Kidney tubule cell (primary cell): Measurements from ENCODE around the gene CXCR6.
A peak's percentile ranks its signal among the peaks of the same experiment; 100 is the strongest.

Experiments
- DNase-seq: peaks from one replicate; pipeline ENCODE4 v3.0.0-alpha.2; 2018; ENCODE audit warnings: low spot score

CXCR6 gene

DNA sequence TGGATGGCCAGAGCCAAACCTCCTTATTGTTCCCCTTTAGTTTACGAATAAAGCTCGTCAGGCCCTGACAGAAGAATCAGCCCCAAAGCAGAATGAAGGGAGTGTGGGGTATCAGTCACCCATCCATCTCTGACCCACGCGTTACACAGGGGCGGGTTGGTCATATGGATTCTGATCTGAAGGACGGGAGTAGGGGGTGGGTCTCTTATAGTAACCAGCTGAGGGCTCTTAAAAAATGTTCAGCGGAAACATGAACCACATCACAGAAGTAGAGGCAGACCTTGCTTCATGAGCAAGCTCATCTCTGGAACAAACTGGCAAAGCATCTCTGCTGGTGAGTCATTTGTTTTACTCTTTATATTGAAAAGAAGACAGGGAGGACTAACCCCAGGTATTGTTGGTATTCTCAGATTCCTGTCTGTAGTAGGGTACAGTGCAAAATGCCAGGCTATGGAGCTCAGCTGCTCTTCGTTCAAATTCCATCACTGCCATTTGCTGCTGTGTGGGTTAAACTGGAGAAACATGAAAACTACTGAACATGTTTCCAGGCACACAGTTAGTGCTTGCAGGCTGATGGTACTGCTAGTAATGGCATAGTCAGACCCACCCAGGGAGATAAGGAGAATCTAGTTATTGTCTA, at the start of gene CXCR6:
TSS of gene CXCR6 (plus strand) at position 258 of the 640 bp plus-strand sequence. CDS start 3,018 bp downstream, outside the sequence.
- DNase-seq = no peak

DNA sequence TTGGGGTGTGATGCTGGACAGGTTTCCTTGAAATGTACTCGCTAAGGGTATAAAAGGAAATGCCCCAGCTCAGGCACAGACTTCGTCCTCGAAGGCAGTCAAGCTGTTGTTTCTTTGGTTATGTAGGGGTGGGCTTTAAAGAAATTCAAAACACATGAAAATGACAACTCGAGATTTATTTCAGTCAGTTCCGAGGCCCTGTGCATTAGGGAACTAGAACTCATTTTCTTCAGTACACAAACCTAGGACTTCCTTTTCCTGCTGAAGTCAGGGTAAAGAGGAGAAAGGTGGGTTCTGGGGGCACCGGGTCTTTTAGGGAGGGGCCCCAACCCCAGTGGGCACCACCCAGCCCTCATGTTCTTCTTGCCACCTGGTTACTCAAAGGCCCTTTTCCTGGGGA, 49.2 kb upstream of the CXCR6 start:
- DNase-seq = no peak

DNA sequence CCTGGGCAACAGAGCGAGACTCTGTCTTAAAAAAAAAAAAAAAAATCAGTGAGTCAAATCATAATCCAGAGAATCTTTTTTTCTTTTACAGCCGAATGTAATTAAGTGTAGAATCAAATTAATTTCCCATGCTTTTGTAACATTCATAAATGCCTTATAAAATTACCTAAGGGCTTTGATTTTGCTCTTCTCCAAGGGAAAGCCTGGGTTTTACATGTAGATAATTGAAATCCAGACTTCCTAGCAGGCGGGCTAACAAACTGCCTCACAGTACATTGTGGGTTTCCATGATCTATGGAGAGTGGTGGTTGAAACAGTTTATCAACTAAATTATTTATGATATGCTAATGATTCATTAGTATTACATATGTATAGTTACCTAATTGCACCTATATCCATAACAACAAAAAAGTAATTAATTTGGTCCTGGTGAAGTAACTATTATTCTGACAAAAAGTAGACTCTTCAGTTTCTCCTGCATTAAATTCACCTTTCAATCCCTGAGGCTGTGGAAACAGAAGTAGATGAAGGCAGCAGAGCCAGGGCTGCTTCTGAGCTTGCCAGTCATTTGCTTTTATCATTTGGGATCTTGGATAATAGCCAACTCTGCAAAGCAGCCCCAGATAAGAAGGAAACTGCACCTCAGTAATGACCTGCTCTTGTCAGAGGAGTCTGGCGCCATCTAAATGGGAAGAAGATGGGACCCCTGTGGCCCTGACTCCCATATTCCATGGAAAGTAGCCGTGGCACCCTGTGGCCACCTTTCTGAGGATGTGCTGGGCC, 47.4 kb upstream of the CXCR6 start:
- DNase-seq = no peak

DNA sequence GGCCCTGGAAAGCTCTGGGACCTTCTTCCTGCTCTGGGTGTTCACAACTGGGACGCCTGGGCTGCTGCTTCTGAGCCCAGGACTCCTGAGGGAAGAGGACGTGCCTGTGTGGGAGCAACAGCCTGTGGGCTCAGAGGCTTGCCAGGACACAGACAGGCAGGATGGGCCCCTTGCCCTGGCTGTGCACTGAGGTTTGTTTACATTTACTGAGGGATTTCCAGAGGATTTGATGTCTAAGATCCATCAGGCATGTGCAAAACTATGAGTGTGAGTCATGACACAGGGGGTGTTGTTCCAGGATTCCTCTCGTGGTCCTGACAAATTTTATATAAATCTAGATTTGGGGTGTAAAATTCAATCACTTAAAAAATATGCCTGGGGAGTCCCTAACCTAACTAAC, 46.3 kb upstream of the CXCR6 start:
- DNase-seq = peak; percentile 9

DNA sequence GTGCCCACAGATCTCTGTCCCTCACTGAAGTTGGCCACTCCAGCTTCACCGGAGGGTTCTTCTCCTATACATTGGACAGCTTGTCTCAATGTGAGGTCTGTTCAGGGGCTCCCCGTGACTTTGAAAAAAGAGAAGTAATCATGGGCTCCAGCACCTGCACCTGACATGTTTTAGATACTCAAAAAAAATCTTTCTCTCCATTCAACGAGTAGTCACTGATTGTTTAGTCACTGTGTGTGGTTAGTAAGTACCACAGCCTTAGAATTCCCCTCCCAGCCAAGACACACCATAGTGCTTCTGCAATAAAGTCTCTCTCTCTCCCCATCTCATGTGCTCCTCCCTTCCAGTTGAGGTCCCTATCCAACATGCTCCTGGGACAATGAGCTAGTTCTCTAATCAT, 38.3 kb upstream of the CXCR6 start:
- DNase-seq = no peak

DNA sequence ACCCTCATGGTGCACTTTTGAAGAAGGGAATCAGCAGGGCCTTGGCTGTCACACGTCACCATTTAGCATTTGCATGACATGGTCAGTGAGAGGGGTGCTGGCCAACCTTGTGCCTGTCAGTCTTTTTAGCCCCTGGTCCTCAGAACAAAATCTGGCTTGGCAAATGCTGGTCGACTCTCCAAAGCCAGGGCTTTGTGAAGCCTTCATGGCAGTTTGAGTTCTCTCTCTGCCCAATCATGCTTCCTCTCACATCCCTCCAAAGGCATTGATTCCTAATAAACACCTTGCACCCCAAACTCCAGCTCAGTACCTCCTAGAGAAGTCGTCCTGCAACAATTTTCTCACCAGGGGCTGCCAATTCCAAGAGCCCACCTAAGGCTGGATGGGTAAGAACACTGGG, 37.5 kb upstream of the CXCR6 start:
- no peak for DNase-seq

DNA sequence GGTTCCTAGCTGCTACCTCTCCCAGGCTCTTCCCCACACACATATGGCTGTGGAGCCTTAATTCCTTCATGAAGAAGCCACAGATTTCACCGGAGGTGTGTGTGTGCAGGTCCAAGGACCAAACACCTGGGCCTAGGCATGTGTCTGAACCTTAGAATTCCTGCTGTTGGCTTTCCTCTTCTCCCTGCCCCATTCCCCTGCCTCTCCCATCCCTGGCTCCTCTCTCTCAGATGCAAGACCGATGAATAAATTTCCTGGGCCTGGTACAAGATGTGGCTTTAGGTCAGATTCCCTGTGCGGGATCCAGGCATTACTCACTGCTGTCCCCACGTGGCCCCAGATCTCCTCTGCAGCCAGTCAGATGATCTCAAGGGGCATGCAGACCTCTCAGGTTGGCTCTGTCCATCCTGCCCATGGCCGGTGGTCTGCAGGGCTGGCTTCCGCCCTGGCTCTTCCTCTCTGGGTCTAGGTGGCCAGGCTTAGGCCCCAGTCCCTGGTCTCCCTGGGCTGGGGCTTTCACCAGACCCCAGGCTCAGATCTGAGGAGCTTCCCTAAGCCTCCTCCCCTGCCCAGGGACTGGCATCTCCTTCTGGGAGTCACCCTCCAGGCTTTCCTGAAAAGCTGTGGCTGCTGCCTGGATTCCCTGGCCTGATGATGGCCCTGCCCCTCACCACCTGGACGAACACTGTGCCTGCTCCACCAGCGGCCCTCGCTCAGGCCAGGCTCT, 36.4 kb upstream of the CXCR6 start:
- peak; percentile 20 for DNase-seq

DNA sequence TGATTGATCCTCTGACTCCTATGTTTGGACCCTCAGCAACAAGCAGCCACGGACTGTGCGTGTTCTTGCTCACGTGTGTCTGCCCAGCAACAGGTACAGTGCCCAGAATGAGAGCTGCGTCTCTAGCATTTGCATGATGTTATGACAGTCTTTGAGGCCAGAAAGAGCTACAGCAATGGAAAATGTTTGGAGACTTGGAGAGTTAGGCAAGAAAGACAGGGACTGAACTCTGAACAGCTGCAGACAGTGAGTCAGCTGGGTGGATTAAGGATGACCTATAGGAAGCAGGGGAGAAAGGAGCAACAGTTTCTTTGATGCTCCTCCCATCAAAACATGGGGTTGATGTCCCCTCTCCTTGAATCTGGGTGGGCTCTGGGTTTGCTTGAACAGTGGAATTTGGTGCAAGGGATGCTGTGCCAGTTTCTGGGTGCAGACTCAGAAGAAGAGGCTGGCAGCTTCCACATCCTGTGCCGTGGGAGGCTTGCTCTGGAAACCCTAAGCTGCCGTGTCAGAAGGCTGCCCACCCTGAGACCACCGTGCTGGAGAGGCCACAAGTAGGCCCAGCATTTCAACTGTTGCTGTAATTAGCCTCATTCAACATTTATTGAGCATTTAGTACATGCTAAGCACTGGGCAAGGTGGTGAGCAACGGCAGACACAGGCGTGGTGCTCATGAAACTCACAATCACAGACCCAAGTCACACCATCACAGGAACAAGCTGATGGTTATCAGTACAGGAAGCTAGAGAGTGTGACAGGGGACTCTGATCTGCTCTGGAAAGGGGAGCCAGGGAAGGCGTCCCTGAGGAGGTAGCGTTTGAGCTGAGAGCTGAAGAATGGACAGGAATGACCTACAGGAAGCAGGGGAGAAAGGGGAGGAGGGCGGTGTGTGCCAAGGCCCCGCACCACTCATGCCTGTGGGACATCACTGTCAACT, 35.2 kb upstream of the CXCR6 start:
- DNase-seq = no peak

DNA sequence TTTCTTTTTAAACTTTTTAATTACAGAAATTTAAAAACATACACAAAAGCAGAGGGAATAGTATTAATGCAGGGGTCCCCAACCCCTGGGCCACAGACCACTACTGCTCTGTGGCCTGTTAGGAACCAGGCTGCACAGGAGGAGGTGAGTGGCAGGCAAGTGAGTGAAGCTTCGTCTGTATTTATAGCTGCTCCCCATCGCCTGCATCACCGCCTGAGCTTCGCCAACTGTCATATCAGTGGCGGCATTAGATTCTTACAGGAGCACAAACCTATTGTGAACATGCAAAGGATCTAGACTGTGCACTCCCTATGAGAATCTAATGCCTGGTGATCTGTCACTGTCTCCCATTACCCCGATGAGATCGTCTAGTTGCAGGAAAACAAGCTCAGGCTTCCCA, 34.5 kb upstream of the CXCR6 start:
- no peak for DNase-seq

DNA sequence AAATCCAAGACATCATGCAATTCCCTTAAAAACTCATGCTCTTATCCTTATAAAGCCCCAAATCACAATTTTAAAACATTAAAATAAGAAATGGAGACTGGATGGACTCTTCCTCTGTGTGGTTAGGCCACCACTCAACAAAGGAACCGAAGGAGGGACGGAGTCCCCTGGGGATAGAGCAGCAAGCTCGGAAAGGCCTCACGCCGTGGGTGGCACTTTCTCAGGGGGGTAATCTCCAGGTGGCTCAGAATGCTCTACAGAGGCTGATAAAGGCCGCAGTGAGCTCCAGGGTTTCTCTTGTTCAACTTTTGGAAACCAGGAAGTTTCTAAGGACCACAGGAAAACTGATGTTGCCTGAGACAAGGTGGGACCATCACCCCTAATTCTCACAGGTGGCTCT, 33.7 kb upstream of the CXCR6 start:
- no peak for DNase-seq

DNA sequence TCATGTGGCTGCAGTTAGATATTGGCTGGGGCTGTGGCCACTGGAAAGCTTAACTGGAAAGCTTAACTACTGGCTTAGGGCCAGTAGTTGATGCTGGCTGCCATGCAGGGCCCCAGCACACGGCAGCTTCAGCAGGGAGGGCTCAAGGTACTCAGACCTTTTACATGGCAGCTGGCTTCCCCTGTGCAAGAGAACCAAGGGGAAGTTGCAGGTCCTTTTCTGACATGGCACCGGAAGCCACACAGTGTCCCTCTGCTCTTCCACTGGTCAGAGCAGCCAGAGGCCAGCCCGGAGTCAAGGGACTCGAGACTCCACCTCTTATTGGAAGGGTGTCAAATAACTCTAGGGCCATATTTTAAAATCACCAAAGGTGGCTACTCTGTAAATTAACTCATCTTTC, 32.4 kb upstream of the CXCR6 start:
- DNase-seq = no peak

DNA sequence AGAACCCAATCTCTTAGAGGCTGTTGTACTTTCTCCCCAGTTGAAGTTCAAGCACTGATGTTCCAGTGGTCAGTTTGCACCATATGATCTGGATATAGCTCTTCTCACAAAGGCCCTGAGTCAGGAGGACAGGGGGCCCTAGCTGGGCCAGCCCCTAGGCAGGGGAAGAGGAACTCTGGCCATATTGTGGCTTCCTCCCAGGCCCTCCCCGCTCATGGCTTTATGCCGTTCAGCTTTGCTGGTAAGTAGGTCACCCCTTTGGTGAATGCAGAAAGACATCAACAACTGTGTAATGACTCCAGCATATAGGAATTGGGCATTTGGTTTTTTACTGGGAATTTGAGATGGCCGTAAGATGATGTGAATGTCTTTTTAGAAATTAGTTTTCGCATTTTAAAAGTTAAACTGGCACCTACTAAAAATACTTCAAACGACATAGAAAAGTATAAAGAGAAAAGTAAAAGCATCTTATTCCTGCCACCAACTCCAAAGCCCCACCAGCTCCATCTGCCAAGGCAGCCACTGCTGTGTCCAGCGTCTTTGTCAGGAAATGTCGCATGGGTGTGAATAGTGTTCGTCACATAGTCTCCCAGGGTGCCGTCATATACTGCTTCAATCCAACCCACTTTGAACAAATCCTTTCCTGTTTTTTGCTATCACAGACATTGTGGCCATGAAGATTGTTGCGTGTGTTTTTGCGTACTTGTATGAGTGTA, 31.6 kb upstream of the CXCR6 start:
- no peak for DNase-seq

DNA sequence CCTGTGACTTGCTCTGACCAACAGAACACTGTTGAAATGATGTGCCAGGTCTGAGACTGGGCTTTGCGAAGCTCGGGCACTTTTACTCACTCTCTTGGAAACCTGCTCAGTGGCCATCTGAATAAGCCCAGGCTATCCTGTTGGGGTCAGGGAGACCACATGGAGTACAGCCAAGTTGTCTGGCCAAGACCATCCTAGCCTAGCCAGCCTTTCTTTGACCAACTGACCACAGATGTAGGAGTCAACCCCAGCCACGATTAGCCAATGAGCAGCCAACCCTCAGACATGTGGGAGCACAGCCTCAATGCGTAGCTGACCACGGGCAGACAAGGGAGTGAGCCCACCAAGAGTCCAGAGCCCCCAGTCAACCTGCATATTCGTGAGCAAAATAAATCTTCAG, 30.8 kb upstream of the CXCR6 start:
- DNase-seq = no peak

DNA sequence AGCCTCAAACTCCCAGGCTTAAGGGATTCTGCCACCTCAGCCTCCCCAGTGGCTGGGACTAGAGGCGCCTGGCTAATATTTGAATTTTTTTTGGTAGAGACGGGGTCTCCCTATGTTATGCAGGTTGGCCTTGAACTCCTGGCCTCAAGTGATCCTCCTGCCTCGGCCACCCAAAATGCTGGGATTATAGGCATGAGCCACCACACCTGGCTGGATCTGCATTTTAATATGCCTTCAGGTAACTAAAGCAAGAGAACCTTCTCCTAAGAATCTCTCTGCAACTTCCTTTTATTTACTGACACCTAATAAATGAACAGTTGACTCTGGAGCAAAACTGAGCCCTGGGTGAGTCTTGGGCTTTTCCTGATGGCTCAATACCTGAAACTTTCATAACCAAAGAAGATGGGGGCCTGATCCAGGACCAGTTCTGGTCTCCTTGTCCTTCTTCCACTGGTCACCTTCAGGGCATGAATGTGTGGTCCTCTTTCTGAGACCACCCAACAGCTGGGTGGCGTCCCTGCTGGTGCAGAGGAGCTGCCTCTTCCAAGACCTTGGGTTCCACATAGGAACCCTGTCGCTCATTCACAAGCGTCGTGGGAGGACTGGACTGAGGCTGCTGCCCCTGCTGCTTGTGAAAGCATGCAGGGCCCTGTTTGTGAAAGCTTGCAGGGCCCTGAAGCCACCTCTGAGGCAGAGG, 28.8 kb upstream of the CXCR6 start:
- DNase-seq = no peak

DNA sequence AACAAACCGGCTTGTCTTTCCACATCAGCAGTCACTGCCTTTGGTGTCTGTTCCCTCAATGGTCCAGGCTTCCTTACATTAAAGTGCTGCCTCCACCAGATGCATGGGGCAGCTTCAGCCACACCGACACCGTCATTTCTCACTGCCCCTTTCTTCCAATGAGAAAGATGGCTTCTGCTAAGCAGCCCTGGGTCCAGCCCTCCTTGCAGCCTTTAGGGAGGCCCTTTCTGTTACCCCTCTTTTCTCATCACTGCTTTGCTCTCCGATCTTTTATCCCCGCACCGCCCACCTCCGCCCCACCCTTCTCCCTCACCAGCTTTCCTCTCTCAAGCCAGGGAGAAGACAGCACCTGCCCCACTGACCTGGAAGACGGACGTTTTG, 28.2 kb upstream of the CXCR6 start:
- no peak for DNase-seq

DNA sequence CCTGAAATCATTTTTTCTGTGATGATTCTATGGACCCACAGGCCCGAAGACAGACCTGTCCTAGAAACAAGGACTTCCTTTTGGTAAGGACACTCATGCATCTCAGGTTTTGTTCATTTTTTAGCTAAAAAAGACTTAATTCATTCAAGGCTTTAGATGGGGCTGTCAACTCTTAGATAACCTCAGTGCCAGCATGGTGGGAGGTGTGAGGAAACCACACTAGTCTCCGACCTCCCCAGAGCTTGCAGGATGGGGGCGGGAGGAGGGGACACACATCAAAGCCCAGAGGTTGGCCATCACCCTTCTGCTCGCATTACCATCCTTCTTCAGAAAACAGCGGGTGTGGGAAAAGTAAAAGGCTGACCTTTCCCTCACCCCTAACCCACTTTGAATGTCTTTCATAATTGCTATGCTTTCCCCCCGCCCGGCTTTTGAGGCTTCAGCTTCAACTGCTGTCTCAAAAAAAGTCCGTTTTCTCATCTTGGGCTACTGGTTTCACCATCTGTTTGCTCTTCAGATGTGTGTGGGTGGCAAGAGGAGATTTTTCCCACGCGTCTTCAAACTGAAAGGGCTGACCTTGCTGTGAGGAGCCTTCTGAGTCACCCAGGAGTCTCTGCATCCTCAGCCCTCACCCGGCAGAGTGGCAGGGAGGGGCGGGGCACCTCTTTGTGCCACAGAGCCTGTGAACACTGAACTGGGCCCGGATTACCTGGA, 27.6 kb upstream of the CXCR6 start:
- DNase-seq = peak; percentile 61

DNA sequence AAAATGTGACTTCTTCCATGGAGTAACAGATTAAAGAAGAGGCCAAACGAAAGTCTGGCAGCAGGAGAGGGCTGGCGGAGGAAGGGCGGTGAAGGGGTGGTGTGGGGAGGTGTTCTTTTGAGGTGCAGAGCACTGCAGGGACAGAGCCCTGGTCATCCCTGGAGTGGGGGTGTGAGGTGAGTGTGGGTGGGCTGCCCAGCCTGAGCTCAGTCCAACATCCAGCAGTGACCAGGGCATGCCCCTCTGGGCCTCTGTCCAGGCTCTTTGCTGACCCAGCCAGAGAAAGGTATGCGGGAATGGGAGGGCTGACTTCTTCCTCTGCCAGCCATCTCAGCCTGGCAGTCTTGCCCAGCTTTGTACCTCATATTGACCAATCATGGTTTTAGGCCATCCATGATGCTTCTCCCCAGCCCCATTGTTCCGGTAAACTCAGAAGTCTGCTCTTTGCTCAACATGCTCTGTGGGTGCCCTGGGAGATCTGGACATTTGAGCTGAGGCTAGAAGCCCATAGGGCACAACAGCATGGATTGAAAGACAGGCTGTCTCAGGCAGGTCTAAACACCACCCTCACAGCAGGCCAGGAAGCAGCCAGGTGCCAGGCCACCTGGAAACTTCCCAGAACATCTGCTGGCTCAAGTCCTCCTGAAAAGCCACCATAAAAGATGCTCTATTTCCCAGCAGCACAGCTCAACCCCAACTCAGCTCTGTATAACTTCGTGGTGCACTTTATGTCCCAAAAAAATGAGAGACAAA, 25.9 kb upstream of the CXCR6 start:
- no peak for DNase-seq

DNA sequence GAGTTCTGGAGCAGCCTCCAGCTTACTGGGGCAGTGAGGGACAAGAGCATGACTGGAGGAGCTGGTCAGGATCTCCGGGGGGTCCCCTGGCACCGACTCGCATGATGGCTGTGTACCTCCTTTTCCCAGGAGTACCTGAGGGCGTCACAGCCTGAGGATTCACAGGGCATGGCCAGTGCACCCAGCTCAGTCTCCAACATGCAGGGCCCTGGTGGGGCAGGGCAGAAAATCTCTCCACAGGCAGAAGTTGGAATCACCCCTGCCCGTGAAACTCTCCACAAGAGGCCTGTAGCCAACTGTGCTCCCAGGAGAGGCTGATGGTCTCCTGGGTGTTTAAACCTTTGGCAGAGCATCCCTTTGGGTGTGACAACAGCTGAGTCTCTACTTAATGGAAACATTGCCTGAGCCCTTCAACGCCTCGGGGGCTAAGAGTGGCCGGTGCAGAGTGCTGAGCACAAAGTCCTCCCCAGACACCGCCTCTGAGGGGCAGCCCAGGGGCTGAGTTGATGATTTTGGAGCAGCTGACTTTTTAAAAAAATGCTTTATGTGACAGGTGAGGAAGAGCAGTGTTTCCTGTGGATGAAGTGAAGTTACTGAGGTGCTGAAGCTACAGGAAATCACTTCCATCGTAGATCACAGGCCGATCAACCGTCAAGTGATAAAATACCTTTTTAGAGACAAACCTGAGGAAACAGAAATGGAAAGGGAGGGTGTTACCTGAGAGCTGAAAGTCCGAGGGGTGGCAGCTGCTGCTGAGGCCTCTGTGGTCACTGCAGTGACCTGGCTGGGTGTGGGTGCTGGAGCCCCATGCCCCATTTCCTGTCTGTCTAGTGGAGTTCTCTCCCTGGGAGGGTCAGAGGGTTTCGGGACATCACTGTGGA, 21.9 kb upstream of the CXCR6 start:
- DNase-seq = no peak

DNA sequence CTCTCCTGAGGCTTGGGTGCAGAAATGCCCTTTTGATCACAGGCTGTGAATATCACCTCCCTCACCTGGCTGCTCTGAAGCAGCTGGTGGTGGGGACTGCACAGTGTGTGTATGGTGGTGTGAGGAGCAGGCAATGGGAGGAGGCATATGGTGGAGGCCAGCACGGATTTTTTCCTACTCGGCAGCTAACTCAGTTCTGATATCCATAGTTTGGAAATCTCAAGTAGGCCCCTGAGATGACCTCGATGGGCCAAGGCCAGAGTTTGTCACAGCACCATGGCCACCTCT, 21.3 kb upstream of the CXCR6 start:
- DNase-seq = no peak
